RPMI8226 (cell line): ENCODE data around the gene SNN.
A peak's percentile ranks its signal among the peaks of the same experiment; 100 is the strongest.

ENCODE experiments used
- DNase-seq: peaks from one replicate; pipeline ENCODE4 v3.0.0-alpha.2; 2015

SNN gene

DNA sequence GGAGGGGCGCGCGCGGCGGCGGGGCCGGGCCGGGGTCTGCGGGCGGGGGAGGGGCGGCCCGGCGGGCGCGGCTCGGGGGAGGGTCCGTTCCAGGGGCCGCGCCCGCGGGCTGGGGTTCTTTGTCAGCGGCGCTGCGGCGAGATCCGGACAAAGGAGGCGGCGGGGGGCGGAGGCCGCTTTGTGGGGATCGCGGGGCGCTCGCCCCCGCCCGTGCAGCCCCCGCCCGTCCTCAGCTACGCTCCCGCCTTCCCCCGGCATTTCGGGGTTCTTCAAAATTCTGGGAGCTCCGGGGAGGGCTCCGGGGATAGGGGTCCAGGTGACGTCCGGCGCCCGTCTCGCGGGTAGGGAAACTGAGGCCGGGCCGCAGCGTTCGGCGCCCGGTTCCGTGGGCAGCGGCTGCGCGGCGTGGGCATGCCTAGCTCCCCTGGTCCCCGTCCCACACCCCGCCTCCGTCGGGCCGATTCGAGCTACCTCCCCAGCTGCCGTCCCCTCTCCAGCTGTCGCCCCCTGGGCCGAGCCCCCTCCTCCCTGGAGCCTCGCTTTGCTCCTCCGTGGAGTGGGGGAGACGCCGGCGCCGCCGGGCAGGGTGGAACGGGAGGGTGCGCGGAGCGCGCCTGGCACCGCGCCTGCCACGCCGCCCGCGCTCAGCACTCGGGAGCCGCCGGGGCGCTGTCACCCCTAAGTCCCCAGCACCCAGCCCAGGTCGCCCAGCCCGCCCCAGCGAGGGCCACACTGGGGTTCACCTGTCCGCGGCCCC, 546 bp downstream of the SNN start:
- DNase-seq: peak; percentile 55

DNA sequence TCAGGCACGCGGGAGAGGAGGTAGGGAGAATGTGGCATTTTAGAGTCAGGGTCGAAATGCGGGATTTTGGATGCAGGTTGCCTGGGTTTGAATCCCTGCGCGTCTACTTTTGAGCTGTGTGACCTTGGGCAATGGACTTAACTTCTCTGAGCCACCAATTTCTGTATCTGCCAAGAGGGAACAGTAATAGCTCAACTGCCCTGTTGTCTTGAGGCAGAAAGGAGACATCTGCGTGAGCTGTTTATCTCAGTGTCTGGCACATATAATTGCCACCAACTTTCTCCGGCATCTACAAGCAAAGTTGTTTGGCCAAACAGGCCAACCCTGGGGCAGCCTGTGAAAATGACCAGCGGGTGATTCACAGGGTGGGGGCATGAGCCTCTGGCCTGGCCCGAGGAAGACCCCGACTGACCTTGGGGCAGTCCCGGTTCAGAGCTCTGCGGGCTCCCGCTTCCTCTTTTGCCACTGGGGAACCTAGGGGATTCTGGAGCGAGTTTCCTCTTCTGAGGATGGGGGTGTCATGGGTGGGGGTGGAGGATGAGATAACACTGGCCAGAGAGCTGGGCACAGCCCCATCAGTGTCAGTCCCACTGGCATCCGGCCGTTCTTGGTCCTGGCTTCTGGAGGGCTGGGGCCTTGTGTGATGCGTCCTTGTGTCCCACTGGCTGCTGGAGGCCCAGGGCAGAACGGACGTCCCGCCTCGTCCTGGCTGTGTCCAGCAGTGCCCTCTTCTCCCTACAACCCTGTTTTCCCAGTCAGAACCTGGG, 1.3 kb downstream of the SNN start:
- no peak for DNase-seq

DNA sequence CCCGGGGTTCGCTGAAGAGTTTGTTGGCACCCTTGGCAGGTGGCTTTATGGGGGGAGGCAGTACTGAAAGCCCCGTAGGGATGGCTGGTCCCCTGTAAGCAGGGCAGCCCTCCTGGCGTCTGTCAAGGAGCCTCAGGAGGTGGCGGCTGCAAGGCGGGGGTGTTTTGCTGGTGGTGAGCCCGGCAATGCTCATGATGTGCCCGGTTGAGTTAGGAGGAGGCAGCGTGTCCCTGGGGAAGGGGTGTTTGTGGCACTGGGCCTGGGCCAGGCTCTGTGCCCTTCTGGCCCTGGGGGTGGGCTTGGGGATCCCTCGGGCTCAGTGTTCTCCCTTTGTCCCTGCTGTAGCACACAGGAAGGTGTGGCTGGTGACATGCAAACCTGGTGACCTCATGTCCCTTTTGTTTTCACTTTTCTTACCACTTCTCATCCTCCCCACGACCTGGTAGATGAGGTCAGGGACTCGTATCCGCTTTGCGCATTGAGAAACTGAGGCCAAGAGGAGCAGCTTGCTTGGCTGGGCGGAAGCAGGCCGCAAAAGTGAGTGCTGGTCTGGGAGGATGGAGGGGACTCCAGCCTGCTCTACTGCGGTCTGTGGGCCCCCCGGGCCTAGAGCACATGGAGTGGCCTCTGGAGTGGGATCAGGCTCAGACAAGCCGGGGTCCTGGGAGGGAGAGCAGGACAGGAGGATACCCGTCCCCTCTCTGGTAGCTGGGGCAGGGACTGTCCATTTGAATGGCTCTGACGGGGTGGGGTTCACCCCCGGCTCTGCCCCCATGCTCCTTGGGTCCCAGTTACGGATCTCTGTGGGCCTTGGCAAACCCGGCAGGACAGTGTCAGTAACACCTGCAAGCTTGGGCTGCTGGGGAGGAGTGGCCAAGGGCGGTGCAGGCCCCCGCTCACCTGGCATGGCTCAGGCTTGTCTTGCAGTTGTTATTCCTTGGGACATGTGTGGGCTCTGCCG, 2.2 kb downstream of the SNN start:
- DNase-seq: no peak

DNA sequence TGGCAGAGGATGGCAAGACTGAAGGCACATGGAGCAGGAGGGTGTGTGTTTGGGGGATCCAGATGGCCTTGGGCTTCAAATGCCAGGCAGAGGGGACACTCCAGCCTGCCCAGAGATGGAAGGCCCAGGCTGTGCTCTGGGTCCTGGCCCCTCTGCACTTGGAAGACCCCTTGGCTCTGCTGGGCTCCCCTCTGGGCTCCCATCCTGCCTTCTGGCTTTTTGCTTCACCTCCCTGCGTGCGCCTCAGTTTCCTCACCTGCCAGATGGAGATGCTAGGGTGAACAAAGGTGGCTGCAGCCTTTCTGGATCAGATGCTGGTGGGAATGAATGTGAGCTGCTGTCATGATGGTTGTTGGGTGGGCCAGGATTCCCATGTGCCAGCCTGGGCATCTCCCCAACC, 3.0 kb downstream of the SNN start:
- DNase-seq: no peak

DNA sequence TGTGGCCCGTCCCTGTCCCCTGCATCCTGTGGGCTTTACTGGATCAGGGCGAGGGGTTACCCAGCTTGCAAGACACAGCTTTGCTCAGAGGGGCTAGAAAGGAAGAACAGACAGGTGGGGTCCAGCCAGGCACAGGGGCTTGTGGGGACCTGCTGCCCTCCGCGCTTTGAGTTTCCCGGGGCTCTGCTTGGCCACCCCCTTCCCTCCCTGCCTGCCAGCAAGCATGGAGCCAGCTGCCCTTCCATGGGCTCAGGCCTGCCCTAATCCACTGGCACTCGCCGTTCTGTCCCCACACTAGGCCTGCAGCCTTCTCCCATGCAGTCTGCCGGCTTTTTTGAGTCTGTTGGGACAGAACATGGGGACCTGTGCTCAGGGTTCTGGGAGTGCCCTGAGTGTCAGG, 3.4 kb downstream of the SNN start:
- DNase-seq: no peak

DNA sequence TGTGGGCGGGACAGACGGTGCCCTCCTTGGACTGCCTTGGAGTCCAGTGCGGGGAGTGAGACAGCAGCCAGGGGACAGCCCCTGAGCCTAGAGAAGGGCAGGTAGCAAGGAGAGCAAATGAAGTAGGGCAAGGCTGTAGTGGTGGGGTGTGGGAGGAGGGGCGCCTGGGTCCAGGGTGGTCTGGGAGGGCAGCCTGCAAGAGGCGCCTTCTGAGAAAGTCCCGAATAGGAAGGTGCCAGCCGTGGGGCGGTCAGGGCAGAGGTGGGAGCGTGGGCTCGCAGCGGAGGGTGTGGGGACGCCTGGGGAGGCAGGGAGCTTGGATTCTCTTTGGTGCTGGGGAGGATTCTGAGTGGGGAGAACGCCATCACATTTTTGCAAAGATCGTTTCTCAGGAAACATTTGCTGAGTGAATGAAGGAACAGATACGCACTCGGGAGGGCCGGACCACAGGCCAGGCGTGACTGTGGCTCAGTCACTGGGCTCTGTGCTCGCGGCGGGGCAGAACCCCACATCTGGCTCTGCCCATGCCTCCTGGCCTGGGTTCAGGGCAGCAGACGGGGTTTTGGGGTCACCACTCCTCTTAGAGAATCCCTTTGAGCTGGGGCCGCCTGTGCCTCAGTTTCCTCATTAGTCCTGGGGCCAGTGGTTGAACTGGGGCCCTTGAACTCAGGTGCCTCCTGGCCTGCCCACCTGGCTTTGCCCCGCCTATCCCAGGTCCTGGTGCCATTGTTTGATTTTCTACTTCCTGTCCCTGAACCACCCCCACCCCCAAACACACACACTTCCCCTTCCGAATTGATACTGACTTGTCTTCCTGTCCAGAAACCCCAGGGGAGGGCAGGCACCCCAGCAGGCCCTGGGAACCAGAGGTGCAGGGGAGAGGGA, 4.2 kb downstream of the SNN start:
- peak; percentile 51 for DNase-seq

DNA sequence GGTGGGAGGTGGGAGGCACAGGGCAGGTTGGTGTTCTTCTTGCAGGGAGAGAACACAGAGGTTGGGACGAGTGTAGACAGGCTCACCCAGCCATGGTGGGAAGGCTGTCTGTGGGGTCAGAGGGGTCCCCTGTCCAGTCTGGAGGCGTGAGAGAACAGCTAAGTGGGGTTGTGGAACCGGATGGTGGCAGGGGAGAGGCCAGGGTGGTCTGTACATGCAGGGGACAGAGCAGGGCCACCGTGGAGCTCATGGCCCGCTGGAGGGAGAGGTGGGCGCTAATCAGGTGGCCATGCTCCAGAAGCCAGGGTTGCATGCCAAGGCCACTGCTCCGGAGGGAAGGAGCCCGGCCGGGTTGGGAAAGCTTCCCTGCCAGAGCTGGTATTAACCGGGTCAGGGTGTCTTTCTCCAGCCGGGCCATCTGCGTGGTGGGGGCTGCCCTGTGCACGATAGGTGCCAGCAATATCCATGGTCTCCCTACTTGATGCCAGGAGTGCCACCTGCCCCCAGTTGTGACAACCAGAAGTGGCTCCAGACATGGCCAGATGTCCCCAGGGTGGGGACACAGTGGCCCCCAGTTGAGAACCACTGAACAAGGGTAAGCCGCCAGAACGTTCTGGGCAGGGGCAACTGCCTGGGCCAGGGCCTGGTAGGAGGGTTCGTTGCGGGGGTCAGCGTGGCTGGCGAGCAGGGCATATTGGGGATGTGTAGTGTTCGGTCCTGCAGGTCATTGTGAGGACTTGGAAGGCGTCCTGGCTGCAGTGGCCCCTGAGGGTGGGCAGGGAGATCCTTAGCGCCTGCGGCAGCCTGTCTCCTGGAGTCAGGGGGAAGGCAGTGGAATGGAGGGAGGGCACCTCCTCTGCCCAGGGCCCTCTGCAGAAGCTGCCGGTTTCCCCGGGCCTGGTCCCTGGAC, 5.1 kb downstream of the SNN start:
- DNase-seq: no peak

DNA sequence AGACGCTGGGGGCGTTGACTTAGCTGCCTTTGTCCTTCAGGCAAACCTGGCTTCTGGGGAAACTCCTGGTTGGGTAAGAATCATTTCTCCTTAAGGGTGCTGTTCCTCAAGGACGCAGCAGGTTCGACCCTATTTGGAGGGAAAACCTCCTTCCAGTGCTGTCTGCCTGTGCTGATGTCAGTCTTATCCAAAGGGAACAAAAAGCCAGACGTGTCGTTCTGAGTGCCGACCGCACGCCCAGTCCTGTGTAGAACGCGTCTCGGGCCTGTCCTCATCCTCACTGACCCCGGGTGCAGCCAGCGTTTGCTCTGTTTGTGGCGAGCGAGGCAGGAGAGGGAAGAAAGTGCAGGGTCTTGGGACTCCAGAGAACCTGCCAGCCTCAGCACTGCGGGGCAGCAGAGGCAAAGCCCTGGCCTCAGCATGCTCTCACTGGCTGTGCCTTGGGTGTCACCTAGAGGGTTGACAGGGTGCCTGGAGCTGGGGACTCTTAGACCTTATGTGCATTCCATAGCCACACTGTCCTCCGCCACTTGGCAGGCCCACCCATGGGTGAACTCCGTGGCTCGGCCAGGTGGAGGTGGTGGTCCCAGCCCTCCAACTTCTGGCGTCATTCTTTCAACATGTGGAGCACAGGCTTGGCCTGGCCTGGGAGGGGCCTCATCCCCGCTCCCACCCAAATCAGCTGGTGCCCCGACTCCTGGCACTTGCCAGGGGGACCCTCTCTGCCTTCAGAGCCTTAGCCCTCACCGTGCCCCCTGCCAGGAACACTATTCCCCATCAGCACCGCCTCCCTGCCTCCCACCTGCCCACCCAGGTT, 6.0 kb downstream of the SNN start:
- DNase-seq: no peak

DNA sequence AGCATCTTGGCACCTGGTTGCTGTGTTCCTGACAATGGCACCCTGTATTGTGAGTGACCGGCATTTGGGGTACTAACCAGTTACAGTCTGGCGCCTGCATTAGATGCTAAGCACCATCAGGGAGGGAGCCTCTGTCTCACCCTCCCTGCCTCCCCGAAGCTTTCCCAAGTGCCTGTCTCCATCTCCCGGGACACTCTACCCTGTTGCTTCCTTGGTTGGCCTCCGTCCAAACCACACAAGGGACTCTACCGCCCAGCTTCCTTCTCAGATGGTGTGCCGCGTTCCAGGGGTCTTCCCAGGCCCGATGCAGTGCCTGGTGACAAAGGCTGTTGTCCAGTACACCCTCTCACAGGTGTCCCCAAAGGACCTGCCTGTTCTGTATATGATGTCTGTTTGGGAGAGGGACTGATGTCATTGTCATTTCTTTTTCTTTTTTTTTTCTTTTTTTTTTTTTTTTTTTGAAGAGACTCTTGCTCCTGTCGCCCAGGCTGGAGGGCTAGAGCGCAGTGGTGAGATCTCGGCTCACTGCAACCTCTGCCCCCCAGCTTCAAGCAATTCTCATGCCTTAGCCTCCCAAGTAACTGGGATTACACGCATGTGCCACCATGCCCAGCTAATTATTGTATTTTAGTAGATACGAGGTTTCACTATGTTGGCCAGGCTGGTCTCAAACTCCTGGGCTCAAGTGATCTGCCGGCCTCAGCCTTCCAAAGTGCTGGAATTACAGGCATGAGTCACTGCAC, 6.7 kb downstream of the SNN start:
- no peak for DNase-seq

DNA sequence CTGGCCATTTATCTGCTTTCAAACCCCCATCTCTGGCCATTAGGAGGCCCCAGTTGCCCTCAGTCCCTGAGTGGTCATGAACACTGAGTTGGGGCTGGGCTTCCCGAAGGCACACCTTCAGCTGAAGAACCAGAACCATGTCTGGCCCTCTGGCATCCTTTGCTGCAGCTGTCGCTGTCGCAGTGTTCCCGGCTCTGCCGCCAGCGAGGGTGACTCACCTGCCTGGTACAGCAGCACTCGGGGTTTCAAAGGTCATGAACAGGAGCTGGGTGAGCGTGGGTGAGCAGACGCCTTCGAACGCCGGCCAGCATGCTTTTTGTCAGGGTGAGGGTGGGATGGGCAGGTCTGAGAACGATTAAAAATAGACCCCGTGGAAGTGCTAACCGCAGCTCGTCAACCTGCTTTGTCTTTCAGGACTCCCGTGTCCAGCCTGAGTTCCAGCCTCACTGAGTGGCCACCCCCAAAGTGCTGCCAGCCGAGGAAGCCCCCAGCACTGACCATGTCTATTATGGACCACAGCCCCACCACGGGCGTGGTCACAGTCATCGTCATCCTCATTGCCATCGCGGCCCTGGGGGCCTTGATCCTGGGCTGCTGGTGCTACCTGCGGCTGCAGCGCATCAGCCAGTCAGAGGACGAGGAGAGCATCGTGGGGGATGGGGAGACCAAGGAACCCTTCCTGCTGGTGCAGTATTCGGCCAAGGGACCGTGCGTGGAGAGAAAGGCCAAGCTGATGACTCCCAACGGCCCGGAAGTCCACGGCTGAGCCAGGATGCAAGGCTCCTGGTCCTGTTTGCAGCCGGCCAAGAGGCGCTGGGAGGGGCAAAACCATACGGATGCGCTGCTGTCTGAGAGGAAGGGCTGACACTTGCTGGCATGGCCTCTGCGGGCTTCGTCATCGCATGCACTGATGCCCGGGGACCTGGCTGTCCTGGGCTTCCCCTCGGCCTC, 7.6 kb downstream of the SNN start:
- DNase-seq: no peak

DNA sequence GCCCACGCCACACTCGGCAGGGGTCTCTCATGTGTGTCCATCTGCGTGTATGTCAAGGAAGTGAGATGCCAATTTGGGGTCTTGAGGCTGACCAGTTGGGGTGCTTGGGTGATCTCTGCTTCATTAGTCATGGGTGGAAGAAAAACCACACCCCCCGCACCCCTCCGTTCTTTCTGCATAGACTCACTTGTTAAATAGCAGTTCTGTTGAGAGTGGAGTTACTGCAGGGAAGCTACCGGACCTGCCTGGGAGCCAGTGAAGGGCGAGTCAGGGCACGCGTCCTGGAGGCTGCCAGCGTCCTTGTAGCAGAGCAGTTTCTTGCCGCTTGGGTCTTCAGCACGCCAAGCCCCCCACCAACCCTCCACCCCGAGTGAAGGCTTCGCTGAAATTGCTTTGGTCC, 8.5 kb downstream of the SNN start:
- no peak for DNase-seq

DNA sequence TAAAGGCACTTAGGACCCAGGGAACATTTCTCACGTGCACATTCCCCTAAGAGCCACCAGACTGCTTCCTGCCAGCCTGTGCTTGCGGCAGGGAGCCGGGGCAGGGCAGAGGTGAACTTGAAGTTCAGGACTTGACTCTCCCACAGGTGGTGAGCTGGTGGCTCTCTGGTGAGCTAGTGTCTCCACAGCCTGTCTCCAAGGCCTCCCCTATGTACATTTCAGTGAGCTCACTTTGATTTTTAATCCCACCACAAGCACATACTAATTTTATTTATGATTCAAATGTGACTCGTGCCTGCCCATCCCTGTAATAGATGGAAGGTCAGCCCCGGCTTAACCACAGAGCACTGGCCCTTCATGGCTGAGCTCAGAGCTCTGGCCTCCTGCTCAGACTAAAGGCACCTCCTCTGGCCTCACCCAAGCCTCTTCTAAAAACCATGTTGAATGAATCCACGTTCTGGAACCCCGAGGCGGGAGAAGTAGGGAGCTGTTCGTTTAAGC, 9.2 kb downstream of the SNN start:
- DNase-seq: peak; percentile 81

DNA sequence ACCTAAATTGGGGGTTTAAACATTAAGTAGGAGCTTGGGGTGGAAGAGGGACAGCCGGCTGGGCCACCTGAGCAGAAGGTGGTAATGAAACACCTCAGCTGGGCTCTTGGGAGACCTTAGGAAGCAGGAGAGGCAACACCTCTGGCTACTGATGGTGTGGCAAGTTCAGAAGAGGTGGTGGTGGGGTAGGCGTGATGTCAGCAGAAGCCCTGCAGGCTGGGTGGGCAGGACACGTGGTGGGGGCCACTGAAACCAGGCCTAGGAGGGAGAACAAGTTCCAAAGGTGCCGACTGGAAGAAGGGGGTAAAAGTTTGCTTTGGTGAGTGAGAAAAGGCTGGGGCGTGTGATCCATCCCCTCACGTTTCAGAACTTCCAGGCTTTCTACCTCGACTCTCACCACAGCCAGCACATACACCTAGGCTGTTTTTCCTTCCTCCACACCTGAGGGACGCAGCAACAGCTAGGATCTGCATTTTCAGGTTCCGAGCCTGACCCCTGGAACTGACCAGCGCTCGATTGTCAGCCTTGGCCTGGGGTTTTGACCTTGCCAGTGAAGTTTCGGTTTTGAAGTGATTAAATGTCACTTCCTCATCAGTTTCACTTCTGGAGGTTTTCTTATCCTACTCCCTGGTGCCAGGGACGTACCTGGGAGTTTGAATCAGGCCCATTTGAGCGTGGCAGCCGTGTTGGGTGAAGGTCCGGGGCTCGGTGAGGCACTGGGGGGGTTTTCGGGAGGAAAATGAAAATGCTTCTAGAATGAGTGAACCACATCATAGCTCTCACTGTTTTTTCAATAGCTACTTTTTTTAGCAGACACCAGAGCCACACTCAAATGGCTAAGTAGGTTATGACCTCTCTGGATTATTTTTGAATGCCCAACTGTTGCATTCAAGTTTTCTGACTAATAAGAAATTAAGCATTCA, 10.0 kb downstream of the SNN start:
- DNase-seq: peak; percentile 87

DNA sequence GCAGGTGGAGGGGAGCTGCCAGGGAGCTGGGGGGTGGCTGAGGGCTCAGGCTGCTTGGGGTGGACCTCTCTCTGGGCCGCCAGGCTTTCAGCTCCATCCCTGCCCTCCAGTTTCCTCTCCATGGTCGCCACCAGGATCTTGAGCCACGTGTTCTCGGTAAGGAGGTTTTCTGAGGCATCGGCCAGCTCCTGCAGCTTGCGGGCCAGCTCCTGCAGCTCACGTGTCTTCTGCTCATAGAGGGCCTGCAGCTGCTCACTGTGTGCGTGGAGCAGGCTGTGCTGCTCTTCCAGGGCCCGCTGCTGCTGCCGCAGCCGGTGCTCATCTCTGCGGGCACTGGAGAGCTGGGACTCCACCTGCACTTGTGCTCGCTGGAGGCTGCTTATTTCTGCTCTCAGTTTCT, 11.0 kb downstream of the SNN start:
- peak; percentile 72 for DNase-seq

DNA sequence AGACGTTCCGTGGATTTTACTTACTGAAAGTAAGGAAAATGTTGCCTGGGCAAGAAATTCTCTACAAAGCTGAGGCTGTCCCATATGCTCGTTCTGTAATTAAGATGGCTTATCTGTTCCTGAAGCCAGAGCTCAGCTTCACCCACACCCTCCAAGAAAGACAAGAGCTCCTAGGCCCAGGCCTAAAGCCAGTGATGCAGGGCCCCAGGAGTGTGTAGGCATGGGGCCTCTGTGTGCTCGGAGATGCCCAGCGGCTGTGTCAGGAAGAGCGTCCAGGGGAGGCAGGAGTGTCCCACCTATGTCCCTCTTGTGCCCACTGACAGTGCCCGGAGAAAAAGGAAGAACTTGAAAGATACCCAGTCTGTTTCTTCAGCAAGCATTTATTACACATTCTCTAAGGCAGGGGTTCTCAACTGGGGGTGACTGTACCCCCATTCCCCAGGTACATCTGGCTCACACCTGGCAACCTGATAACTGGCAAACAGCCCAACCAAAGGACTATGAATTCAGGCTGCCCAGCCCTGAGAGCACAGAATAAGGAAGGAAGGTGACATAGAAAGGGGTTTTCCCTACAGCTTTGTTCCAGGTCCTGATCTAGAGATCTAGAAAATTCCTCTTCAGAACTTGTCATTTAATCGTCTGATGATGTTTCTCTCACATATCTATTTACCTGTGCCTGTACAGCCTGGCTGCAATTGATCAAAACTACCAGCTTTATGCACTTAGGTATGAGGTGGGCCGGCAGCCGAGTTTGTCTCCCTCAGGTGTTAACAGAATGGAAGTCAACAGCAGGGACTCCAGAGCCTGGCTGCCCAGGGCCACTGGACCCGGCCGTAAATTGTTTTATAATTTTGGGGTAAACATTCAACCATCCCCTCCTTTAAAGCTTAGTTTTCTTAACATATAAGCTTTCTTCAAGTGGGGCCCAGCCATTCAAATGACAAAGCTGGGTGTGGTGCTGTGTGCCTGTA, 12.0 kb downstream of the SNN start:
- DNase-seq: peak; percentile 80

DNA sequence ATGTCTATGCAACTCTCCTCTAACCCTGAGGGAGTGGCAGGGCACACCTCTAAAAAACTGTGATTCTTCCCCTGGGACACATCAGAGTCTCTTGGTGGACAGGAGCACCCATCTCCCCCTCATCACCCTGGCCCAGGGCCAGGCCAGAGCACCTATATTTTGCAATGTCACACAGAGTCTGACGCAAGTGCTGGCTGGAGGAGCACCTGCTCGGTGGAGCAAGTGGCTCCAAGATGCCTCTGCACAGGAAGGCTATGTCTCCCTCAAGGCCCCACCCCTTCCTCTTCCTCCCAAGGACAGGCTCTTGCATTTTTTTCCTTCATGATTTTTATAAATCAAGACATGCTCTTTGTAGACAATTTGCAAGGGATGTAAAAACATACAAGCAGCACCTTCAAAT, 13.3 kb downstream of the SNN start:
- DNase-seq: peak; percentile 95
